IPS-NIHi7 (cell line): ENCODE results near the gene GAS2L3.
A peak's percentile ranks its signal among the peaks of the same experiment; 100 is the strongest.
"Not testable (repeated sequence)": the region's sequence is repeated elsewhere in the genome, so short reads cannot be mapped to it uniquely, and the experiment has no call there.

ENCODE experiments used
- DNase-seq: peaks from one replicate; pipeline ENCODE4 v3.0.0; 2012; ENCODE audit warnings: mixed read lengths; ENCODE audit errors: extremely low spot score

GAS2L3 gene

DNA sequence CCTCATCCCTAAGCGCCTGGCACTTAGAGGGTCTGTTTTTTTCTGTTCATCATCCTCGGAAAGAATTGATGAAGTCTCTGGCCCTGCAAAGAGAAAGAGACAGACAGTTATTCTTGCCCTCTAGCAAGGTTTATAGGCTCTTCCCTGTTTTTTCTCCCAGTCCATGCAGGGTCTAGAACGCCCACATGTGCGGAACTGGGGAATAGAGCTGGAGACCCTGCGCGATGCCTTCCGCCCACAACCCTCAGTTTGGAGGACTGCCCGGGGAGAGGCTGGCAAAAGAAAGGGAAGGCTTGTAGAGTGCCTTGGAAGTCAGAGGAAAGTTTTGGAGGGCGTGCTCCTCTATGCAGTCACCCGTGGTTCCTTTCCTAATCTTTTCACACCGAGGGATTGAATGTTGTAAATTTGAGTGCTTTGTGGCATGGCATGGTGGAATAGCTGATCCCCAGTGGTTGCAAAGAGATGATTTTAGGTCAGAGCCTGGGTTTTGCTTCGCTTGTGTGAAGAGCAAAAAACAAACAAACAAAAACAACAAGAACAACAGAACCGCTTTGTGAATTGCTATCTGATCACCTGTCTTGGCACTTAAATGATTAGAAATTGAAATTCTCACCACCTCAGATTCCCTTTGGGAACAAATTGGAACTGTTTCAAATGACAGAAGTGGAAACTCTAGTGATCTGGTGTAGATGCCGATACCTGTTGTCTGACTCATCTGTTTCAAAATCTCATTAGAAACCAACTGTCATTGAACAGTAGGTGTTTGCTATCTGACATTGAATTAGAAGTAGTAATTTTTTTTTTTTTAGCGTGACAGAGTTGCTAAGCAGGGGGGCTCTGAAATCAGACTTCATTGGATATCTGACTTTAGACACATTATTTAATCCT is 947 bp downstream of the GAS2L3 start:
- peak; percentile 26 for DNase-seq

GRCh38 chr12:100576331-100577036 is 3.0 kb downstream of the GAS2L3 start:
- no peak for DNase-seq

DNA sequence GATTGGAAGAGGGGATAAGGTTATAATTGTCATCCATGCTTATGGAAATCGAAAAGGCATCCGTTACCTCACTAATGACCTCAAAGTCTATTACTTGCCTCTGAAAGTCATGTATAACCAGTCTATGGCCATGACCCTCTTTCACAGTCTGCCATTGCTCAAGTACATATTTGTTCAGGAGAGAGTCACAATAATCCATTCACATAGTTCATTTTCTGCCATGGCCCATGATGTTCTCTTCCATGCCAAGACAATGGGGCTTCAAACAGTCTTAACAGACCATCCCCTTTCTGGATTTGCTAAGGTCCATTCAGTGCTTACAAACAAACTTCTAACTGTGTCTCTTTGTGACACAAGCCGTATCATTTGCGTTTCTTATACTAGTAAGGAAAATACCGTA is 5.4 kb downstream of the GAS2L3 start:
- DNase-seq, result no peak

DNA sequence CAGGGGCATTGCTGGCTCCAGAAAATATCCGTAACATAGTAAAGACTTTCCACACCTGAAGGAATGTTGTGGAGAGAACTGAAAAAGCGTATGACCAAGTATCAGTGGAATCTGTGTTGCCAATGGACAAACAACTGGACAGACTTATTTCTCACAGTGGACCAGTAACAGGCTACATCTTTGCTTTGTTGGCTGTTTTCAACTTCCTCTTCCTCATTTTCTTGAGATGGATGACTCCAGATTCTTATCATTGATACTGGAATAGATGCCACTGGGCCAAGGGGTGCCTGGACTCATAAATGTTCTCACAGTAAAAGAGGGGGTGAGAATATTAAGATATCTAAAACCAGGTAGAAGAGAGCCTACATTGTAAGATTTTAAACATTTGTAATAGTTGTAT is 6.4 kb downstream of the GAS2L3 start:
- DNase-seq, result no peak

- DNase-seq, result no peak
Measured at GRCh38 chr12:100584256-100584655, 10.8 kb downstream of the GAS2L3 start.

DNA sequence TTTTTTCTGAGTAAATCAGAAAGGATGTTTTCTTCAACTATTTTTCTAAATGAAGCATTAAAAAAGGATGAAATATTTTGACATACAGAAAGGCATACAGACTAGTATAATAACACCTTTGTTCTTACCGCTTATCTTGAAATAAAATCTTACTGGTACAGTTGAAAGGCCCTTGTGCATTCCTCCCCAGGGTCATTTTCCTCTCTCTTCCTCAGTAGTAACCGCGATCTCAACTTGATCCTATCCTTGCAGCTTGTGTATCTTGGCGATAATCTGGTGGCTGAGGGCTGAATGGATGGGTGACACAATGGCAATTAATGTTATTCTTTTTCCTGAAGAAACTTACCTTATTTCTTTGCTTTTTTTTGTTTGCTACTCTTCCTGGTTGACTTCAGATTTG is 18.5 kb downstream of the GAS2L3 start:
- DNase-seq, result no peak

DNA sequence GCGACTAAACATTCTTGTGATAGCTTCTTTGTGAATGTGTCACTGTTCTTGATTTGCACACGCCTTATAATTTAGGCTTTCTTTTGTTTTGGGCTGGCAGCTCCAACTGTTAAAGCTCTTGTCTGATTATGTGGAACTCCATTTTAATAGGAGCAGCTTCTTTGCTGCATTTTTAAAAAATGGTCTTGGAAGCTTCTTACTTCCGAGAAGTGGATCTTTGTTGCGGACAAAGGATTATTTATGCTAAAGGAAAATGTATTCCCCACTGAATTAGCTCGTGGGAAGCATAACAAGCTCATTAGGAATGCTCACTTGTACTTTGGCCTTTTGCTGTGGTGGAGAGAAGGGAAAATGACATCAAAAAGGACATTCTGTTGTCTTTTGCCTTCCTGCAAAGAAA is 20.0 kb downstream of the GAS2L3 start:
- DNase-seq, result no peak

GRCh38 chr12:100601626-100602025 is 28.1 kb downstream of the GAS2L3 start:
- no peak for DNase-seq

GRCh38 chr12:100602997-100603396 is 29.5 kb downstream of the GAS2L3 start:
- not testable (repeated sequence) for DNase-seq

- DNase-seq, result no peak
Measured at GRCh38 chr12:100608776-100609175, 35.3 kb downstream of the GAS2L3 start.

- no peak for DNase-seq
Measured at GRCh38 chr12:100610666-100611430, 37.4 kb downstream of the GAS2L3 start.

GRCh38 chr12:100612606-100613005 is 39.1 kb downstream of the GAS2L3 start:
- no peak for DNase-seq

DNA sequence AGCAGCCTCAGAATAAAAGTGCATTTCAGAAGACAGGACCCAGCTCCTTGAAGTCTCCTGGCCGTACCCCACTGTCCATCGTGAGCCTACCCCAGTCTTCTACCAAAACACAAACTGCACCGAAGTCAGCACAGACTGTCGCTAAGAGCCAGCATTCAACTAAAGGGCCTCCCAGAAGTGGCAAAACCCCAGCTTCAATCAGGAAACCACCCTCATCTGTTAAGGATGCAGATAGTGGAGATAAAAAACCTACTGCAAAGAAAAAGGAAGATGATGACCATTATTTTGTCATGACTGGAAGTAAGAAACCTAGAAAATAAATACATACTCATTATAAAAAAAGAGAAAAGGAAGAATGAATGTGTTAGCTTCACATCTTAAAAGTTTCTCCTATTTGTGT is 51.1 kb downstream of the GAS2L3 start:
- no peak for DNase-seq

- no peak for DNase-seq
Measured at GRCh38 chr12:100632445-100632892, 59.0 kb downstream of the GAS2L3 start.

DNA sequence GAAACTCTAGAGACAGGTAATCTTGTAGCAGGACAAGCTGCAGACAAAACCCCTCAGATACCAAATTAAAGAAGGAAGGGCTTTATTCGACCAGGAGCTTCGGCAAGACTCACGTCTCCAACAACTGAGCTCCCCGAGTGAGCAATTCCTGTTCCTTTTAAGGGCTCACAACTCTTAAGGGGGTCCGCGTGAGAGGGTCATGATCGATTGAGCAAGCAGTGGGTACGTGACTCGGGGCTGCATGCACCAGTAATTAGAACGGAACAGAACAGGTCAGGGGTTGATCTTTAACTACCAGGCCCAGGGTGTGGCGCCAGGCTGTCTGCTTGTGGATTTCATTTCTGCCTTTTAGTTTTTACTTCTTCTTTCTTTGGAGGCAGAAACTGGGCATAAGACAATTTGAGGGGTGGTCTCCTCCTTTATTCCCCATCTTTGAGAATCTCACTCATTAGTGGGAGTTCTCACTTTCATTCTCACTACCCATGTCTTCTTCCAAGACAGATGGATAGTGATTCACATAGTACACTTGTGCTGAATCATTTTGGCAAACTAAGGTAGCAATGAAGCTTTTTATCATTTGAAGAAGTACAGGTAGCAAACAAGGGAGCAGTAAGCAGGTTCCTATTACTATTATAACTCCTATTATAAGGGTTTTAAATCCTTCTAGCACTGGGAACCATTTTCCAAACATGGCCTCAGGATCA is 59.8 kb downstream of the GAS2L3 start:
- not testable (repeated sequence) for DNase-seq

DNA sequence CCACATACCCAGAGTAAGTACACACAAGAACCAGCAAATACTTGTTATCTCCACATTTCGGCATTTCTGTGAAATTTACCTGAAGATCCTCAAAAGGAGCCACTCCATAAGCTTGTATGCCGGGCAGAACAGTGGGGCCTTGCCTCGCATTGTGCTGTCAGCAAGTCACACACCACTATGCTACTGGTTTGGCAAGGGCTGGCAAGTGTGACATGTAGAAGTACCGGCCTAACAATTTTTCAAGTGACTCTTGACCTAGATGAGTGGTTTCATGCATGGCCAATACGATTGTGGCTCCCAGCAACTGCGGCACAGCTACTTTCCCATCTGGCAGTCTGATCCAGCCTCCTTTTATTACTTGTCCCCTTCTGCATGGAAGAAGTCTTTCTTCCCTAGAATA is 69.8 kb downstream of the GAS2L3 start:
- DNase-seq, result no peak

DNA sequence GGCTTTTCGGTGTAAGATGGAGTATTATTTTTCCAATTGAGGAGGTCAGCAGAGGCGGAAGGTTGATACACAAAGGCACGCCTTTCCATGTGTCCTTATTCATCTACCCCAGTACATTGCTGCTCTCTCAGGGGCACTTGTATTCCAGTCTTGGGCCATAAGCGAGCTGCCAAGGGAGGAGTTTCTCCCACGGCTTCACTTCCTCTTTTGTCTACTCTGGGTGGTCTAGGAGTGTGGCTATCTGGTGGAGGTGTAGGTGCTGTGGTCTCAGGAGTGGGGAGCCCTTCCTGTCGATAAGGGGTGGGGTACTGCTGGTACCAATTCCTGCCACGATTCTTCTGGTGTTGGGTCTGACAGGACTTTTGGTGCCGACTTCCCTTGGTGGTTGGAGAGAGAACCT is 73.4 kb downstream of the GAS2L3 start:
- DNase-seq, result no peak

- DNase-seq, result no peak
Measured at GRCh38 chr12:100651108-100651507, 77.6 kb downstream of the GAS2L3 start.

- DNase-seq, result peak; percentile 25
Measured at GRCh38 chr12:100651694-100652093, 78.2 kb downstream of the GAS2L3 start.

DNA sequence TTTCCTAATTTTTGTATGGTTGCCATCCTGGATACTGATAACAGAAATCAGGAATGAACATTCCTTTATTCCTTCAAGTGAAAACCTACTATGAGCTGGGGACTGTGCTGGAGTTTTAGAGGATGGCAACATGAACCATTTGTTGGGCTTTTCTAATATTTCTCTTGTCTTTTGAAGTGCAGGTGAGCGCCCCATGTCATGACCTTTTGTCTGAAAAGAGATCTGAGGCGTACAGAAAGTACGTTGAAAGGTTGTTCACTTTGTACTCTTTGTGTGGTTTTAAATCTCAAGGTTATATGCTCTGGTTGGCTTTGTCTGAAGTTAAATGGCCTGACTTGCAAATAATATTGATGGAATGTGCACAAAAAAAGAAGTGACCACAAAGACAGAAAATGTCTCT is 79.0 kb downstream of the GAS2L3 start:
- no peak for DNase-seq

GRCh38 chr12:100656141-100656540 is 82.7 kb downstream of the GAS2L3 start:
- no peak for DNase-seq

- DNase-seq, result no peak
Measured at GRCh38 chr12:100656856-100657255, 83.4 kb downstream of the GAS2L3 start.
